Measurements from ENCODE around the gene USF2.
"Not testable (repeated sequence)": the region's sequence is repeated elsewhere in the genome, so short reads cannot be mapped to it uniquely, and the experiment has no call there.

USF2 gene, protein sequence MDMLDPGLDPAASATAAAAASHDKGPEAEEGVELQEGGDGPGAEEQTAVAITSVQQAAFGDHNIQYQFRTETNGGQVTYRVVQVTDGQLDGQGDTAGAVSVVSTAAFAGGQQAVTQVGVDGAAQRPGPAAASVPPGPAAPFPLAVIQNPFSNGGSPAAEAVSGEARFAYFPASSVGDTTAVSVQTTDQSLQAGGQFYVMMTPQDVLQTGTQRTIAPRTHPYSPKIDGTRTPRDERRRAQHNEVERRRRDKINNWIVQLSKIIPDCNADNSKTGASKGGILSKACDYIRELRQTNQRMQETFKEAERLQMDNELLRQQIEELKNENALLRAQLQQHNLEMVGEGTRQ

DNA sequence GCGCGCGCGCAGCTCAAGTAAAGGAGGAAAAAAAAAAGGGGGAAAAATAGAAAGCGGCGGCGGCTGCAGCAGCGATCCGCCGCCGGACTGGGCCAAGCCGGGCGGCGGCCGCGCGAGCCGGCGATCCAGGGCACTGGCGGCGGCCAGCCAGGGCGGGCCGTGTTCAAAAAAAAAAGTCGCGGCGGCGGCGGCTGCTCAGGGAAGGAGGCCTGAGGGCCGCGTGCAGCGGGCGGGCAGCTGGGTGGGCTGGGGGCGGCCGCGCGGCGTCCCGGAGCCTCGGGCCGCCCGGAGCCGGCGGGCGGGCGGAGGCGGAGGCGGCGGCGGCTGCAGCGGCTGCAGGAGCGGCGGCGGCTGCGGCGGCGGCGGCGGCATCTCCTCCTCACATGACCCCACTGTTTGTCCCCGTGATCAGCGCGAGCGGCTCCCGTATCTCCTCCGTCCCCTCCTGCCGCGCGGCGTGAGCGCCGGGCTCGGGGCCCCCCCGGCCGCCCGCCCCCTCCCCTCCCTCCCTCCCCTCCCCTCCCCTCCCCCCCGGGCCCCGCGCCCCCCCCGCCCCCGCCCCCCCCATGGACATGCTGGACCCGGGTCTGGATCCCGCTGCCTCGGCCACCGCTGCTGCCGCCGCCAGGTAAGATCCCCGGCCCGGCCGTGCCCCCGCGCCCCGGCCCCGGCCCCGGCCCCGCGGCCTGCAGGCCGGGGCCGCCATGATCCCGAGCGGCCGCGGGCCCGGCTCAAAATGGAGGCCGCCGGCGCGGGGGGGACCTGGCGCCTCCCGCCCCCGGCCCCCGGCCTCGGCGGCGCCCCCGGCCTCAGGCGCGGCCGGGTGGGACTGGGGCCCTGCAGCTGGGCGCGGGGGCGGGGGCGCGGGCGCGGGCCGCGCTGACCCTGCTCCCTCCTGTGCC lies at the start of gene USF2:
USF2 (plus strand) TSS at position 427 of the 902 bp plus-strand sequence; CDS start at position 567, 140 bp downstream.
- peak; percentile 16 for DNase-seq

DNA sequence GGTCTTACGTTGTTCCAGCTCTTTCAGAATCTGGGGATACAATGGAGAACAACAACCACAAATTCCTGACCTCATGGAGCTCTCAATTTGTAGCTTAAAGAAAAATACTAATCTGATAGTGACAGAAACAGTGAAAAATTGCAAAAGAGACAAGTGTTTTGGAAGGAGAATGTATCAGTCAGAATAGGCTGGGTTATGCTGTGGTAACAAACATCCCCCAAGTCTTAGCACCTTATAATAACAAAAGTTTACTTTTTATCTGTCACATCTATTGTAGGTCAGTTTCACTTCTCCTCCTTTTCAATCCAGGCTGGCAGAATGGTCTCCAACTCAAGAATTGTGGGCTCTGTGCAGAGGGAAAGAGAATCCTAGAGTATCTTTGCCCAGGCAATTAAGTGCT lies 49.8 kb upstream of the USF2 start:
- no peak for DNase-seq

DNA sequence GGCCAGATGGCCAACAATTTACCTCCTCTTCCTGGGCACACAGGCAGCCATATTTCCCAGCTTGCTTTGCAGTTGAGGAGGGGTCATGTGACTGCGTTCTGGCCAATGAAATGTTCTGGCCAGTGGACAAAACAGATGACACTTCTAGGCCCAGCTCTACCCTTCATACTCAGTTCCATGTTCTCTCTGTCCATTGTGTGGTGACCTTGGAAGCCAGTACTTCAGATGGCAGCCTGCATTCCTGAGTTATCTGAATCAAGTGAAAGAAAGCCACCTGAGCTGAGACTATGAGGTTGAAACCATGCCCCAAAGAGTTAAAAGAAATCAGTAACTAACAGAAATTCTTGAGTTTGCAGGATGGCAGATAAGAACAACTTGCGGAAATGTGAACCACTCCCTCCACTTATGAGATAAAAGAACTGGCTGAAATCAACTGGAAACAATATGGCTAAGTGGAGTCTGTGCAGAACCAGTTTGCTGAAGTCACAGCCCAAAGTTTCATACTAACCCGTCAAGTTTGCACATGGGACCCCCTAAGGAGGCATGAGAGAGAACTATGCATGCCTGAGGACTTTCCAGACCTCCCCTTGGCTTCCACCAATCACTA lies 48.3 kb upstream of the USF2 start:
- no peak for DNase-seq

DNA sequence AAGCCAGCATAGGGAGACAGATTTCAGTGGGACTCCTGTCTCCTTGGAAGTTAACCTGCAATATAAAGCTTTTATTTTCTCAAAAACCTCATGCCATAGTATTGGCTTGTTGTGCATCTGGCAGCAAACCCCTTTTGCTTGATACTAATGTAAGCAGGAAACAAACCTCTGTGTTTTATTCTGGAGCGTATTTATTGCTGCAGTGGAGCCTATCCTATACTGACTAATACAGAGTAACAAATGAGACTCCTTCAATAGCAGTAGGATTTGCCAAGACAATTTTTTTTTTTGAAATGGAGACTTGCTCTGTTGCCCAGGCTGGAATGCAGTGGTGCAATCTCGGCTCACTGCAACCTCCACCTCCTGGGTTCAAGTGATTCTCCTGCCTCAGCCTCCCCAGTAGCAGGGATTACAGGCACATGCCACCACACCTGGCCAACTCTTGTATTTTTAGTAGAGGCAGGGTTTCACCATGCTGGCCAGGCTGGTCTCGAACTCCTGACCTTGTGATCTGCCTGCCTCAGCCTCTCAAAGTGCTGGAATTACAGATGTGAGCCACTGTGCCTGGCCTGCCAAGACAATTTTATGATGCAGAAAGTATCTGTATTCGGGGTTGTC lies 47.7 kb upstream of the USF2 start:
- DNase-seq: not testable (repeated sequence)

DNA sequence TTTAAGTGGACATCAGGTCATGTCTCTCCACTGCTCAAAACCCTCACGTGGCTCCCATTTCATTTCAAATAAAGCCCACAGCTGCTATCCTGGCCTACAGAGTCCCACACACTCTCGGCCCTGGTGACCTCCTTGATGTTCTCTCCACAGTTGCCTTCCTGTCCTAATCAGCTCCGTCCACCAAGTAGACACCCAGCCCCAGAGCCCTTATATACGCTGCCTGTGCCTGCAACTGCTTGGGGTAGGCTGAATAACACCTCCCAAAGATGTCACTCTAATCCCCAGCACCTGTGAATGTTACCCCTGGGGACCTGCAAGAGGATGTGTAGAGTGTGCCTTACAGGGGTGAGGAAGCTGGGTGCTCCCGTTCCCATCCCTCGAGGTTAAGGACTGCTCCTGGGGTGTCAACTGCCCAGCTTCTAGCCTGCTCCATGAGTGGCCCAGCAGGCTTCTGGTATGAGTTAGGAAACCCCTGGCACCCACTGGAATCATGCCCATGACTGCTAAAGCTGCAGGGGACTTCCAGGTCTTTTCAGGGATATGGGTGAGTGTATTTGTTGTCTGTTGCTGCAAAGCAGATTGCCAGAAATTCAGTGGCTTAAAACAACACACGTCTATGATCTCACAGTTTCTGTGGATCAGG lies 46.3 kb upstream of the USF2 start:
- no peak for DNase-seq

DNA sequence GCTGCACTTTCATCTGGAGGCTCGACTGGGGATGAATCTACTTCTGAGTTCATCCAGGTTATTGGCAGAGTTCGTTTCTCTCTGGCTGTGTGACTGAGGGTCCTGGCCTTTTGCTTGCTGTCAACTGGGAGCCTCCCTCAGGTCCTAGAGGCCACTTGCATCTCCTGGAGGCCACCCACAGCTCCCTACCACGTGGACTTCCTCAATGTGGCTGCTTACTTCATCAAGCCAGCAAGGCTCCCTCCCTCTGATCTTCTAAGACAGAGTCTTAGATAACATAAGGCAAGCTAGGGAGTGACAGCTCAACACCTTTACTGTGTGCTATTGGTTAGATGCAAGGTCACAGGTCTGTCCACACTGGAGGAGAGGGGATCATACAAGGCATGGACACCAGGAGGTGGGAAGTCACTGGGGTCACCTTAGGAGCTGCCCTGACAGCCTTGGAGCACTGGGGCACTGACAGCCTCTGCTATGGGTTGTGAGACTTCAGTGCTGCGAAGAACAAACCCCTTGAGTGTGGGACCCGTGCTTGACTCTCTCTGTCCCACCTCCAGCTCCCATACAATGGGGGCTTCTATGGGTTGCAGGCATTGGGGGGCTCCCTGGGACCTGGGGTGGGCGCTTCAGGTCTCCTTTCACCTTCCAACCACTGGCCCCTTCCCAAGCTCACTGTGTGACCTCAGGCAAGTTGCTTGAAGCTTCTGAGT lies 45.5 kb upstream of the USF2 start:
- DNase-seq: no peak

DNA sequence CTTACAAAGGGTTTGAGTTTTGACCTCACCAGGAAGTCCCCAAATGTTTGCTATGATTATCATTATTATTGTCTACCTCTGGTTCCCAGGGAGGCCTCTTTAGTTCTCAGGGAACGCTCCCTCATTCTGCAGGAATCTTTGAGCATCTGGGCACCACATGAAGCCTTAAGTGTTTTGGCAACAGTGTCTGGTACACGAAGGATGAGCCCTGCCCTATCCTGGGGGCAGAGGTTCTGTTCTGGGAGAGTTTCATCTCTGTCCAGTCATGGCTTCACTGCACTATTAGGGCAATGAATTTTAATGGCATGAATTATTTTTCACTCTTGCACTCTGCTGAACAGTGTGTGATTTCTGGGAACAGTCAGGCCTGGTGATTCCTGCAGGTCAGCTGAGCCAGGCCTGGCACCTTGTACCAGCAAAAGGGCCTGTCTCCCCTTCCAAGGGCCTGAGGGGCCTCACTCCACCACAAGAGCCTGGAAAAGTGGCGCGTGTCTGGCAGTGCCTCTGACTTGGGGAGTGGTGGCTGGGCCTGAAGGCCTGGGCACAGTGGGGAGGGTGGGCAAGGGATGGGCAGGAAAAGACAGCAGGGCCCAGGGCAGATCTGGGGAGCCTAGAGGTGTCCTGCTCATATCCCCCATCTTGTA lies 44.8 kb upstream of the USF2 start:
- DNase-seq: no peak

DNA sequence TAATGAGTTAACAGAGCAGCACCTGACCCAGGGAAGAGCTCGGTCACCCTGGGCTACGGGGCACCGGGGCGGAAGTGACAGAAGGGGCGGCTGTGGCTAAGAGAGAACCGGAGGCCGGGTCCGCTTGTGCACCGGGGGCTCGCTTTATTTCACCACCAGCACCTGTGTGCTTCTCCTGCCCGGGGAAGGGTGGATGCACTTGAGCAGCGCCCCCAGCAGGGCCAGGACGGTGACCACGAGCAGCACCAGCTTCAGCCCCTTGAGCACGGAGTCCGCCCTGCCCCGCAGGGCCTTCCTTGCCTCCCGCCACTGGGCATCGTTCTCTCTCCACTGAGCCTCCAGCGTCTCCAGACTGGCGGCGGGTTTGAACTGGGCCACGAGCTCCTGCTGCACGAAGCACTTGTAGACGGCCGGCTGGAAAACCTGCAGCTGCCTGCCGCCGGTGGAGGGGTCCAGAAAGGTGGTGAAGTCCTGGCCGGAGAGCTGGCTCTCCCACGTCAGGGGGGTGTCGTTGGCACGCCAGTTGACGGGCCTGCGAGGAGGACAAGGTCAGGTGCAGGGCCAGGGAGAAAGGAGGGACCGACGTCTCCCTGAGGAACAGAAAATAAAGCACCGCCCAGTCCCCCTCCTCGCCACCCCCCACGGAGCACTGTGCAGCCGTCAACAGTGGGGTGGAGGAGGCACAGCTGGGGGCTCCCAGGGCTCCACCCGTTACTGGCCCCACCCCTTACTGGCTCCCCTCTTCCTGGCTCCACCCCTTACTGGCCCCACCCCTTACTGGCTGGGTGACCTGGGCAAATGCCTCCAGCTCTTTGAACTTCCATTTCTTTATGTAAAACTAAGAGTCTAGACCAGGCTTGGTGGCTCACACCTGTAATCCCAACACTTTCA lies 43.8 kb upstream of the USF2 start:
- DNase-seq: no peak

DNA sequence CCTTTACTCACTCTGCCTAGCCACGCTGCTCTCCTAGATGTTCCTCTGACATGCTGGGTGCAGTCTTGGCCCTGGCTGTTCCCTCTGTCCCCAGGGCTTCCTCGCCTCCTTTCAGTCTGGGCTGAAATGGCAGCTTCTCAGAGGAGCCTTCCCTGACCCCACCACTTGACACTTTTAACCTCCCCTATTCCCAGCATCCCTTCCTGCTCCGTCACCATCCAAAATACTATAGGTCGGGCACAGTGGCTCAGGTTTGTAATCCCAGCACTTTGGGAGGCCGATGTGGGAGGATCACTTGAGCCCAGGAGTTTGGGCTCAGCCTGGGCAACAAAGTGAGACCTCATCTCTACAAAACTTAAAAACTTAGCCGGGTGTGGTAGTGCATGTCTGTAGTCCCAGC lies 42.8 kb upstream of the USF2 start:
- DNase-seq: no peak

DNA sequence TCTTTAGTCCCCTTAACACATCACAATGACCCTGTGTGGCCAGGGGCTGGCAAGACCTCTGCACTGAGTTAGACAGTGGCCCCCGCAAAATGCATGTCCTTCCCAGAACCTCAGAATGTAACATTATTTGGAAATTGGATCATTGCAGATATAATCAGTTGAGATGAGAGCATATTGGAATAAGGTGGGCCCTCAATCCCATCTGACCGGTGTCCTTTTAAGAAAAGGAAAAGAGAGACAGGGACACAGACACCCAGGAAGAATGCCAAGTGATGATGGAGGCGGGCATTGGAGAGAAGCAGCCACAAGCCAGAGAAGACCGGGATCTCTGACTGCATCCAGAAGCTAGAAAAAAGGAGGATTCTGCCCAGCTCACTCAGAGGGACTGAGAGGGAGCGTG lies 42.0 kb upstream of the USF2 start:
- DNase-seq: no peak

DNA sequence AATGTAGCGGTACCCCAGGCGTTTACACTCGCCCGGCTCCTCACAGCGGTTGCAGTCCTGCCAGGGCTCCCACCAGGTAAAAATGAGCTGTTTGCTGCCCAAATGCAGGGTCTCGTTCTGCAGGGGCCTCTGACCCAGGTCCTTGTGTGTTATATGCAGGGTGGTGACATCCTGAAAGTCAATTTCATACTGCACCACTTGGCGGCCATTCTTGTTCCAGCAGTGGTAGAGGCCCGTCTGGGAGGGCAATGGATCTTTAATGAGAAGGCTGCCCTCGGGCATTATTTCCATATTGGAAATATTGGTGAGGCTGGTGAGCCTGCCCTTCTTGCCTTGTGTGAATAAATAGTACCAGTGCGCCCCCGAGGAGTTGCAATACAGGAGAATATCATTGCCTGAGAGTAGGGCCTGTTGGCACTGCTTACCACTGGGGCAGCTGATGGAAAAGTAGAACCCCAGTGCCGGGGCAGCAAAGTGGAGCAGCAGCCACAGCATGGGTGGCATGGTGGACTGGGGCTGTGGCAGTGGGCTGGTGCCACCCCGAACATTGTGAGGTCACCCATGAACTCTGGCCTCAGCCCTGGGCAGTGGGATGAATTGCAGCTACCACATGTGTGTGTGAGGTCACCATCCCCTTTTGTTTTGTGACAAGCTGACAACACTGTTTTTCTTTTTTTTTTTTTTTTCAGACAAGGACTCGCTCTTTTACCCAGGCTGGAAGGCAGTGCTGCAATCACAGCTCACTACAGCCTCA lies 40.4 kb upstream of the USF2 start, which contains the start of gene FAM187B:
FAM187B (minus strand) TSS at position 563 of the 754 bp plus-strand sequence; CDS start at position 504, 59 bp downstream.
- DNase-seq: no peak

DNA sequence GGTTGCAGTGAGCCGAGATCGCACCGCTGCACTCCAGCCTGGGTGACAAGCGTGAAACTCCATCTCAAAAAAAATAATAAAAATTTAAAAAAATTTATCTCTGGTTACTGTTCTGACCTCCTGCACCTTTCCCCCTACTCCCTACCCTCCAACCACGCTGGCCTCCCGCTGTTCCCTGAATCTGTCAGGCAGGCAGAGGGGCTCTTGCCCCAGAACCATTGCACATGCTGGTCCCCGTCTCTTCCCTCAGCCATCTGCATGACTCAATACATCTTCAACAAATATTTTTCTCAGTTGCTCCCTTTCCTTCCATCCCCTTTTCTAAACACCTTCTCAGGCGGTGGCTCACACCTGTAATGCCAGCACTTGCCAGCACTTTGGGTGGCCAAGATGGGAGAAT lies 39.2 kb upstream of the USF2 start:
- no peak for DNase-seq

DNA sequence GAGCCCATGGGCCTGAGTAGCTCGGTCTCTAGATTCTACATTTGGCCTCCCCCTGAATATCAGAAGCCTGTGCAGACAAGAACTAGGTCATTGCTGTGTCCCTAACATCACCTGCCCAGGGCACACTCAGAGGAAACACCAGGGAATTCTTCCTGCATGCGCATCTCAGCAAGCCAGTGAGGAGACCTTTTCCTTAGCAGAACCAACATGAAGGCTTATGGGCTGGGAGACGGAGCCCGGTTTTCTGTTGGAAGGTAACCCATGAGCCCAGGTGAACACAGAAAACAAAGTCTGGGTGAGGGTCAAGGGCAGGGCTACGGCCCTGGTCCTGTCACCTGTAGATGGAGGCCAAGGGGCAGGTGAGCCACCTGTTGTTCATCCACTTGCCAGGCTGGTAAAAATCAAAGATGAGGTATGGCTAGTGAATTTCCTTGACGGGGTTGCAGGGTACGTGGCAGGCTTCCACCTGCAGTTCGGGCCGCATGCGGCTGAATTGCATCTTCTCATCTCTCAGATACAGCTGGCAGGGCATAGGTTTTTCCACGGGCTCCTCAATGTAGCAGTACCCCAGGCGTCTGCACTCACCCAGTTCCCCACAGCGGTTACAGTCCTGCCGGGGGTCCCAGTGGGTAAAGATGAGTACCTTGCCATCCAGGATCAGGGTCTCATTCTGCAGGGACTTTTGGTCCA lies 36.7 kb upstream of the USF2 start:
- DNase-seq: no peak

DNA sequence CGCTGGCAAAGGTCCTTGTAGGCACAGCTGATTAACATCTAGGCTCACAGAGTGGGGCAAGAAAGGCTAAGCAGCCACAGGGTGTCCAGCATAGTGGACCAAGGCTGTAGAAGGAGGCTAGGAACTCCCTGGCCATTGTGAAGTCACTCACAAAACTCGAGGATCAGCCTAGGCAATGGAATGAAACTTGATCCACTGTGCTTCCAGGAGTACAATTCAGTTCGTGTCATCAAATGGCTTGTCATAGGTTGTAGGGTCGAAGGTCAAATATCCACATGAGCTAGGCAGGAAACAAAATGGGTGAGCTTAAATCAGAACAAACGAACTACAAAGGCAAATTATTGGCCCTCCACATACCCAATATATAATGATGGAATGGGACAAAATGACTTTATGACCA lies 35.9 kb upstream of the USF2 start:
- DNase-seq: no peak

DNA sequence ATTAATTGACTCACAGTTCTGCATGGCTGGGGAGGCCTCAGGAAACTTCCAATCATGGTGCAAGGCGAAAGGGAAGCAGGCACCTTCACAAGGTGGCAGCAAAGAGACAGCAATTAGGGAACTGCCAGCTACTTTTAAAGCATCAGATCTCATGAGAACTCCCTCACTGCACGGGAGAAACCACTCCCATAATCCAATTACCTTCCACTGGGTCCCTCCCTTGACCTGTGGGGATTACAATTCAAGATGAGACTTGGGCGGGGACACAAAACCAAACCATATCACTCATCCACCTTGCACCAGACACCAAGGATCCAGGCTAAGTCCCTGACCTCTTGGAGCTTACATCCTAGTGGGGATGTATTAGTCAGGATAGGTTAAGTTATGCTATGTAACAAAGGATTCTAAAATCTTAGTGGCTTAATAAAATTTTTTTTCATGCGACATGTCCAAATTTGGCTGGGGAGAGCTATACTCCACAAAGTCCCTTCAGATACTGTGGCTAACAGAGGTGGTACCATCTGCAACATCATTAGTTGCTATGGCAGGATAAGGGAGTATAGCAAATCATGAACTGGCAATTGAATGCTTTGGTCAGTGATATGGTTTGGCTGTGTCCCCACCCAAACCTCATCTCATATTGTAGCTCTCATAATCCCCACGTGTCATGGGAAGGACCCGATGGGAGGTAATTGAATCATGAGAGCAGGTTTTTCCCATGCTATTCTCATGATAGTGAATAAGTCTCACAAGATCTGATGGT lies 31.9 kb upstream of the USF2 start:
- DNase-seq: peak; percentile 13

DNA sequence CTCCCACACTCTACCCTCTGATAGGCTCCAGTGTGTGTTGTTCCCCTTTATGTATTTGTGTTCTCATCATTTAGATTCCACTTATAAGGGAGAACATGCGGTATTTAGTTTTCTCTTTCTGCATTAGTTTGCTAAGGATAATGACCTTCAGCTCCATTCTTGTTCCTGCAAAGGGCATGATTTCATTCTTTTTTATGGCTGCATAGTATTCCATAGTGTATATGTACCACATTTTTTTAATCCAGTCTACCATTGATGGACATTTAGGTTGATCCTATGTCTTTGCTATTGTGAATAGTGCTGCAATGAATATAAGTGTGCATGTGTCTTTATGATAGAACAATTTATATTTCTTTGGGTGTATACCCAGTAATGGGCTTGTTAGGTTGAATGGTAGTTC lies 29.2 kb upstream of the USF2 start:
- DNase-seq: not testable (repeated sequence)

DNA sequence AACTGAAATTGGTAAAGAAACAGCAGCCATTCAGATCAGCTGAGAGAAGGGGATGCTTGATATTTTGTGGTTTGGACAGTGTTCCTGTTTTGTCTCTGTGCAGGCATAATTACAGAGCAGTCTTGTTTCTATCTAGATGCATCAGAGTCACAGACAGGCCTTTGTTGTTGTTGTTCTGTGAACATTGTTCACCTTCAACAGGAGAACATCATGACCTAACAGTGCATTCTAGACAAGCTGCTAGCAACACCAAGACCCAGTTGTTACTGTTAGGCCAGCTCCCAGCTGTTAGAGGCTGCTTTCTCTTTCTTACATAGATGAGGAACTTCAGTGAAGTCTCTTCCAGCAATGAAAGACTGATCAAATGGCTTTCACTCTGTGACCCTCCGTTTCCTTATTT lies 28.4 kb upstream of the USF2 start:
- no peak for DNase-seq

DNA sequence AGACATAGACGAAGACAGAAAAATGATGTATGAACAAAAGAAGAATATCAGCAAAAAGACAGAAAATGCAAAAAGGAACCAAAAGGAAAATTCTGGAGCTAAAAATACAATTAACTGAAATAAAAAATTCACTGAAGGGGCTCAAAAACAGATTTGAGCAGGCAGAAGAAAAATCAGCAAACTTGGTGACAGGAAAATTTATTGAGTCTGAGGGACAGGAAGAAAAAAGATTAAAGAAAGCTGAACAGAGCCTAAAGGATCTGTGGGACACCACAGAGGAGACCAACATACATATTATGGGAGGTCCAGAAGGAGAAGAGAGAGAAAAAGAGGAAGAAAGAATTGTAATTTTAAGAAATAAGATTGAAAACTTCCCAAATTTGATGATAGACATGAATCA lies 27.3 kb upstream of the USF2 start:
- DNase-seq: no peak
